AG09319 (cell line): ENCODE measurements around the gene MRPL43.

Experiments
- DNase-seq: peaks from one replicate; pipeline ENCODE4 v3.0.0-alpha.2; 2010; ENCODE audit warnings: low read depth; ENCODE audit errors: extremely low read depth
- TF ChIP-seq, protein P1 (sequence below): IDR thresholded peaks from 2 replicates; pipeline ENCODE4 v1.5.1; 2011; ENCODE audit warnings: low read depth, mild to moderate bottlenecking, inconsistent platforms, low read length, moderate library complexity

MRPL43 gene

GRCh38 chr10:101018118-101018599 is 30.9 kb upstream of the MRPL43 start:
- TF ChIP-seq, protein P1, sequence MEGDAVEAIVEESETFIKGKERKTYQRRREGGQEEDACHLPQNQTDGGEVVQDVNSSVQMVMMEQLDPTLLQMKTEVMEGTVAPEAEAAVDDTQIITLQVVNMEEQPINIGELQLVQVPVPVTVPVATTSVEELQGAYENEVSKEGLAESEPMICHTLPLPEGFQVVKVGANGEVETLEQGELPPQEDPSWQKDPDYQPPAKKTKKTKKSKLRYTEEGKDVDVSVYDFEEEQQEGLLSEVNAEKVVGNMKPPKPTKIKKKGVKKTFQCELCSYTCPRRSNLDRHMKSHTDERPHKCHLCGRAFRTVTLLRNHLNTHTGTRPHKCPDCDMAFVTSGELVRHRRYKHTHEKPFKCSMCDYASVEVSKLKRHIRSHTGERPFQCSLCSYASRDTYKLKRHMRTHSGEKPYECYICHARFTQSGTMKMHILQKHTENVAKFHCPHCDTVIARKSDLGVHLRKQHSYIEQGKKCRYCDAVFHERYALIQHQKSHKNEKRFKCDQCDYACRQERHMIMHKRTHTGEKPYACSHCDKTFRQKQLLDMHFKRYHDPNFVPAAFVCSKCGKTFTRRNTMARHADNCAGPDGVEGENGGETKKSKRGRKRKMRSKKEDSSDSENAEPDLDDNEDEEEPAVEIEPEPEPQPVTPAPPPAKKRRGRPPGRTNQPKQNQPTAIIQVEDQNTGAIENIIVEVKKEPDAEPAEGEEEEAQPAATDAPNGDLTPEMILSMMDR, result no peak
- no peak for DNase-seq

GRCh38 chr10:101016814-101017213 is 29.5 kb upstream of the MRPL43 start:
- TF ChIP-seq, protein P1, result no peak
- no peak for DNase-seq

GRCh38 chr10:101015582-101015973 is 28.3 kb upstream of the MRPL43 start:
- TF ChIP-seq, protein P1, result no peak
- DNase-seq, result no peak

DNA sequence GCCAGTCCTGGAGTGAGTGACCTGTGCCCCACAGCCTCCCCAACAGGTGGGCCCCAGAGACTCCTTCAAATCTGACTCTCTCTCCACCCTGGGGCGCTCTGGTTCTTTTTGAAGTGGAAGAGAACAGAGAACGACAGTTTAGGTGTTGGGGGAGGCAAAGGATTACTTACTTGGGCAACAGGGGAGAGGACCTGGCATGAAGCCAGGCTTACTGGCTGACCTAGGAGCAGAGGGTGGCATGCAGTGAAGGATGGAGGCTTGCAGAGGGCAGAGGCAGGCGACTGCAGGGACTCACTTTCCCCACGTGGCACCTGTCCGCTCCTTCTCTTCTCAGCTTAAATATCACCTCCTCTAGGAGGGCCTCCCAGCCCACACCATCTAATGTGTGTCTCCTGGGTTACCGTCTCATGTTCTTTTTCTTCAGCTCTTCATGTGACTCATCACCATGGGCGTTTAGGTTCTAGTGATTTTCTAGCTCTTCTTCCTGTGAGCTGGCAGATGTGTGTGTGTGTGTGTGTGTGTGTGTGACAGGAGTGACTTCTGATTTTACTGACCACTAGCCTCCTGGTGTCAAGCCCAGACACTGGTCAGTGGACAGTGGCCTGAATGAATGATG is 27.8 kb upstream of the MRPL43 start:
- TF ChIP-seq, protein P1, result no peak
- DNase-seq, result peak; percentile 44

DNA sequence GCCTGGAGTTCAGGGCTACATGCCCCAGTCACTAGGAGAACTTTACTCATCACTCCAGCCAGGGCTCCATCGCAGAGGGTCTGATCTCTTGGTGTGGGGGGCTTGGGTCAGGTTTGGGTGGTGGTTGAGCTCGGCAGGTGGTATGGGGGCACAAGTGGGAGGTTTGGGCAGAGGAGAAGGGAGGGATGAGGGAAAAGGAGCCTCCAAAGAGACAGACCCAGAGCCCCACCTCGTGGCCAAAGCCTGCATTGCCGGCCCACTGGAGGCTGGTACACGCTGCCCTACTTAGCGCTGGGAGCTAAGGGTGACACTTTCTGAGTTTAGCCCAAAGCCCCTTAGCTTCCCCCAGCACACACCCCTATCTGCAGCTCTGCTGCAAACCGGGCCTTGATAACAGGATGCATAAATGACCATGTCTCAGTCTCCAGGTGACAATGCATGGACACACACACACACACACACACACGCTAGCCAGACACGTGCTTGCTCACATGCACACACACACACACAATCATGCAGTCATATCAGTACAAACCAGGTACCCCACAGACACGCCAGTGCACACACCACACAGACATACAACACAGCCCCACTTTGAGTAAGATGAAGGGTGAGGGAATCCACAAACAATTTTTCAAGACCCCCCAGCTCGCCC is 27.1 kb upstream of the MRPL43 start:
- no peak for DNase-seq
- TF ChIP-seq, protein P1, result peak; percentile 97

GRCh38 chr10:101013365-101013825 is 26.1 kb upstream of the MRPL43 start:
- TF ChIP-seq, protein P1, result no peak
- DNase-seq, result no peak
